Spleen (tissue), 7 donors: Measurements from ENCODE around the gene ST8SIA6.

Source experiments
- POLR2AphosphoS5 ChIP-seq, 3 donors: sonication (generic); formaldehyde crosslinking; IDR thresholded peaks; one replicate each; pipeline ENCODE4 v1.5.1; 2017; ENCODE audit warnings: antibody characterized with exemption in 3 of 3
- TF ChIP-seq, protein P1 (sequence below), 11 experiments: fragments of 200-600 bp in 7 of 11; fragments of 450-650 bp in 4 of 11; sonication (generic) in 4 of 11; IDR thresholded peaks in 8 of 11; conservative IDR thresholded peaks in 3 of 11; 1 replicate in 7 of 11; 2 replicates in 4 of 11; pipeline versions ENCODE4 v1.4.0 to v1.8.0; 2016 to 2021; ENCODE audit warnings: antibody characterized with exemption in 11 of 11, inconsistent platforms in 4 of 11, mild to moderate bottlenecking in 1 of 11
- donor health status: DM: no; HTN: no; CAD: no; lungs with moderate emphysema.
- donor health status: DM: no; HTN: no; CAD: no.
- donor health status: DM: no; HTN: no; CAD: no.

DNA sequence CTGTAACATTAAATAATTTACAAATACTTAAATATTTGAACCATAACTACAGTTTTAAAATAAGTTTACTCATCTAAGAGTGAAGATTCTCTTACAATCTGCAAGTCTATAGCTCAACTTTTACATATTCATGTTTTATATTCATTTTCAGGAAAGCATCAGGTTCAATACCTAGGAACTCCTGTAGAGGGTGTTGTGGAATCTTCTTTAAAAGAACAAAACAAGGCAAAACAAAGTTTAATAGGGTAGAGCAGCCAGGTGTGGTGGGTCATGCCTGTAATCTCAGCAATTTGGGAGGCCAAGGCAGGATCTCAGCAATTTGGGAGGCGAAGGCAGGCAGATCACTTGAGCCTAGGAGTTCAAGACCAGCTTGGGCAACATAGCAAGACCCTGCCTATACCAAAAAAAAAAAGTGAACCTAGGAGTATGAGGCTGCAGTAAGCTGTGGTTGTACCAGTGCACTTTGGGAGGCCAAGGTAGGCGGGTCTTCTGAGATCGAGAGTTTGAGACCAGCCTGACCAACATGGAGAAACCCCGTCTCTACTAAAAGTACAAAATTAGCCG lies 45.1 kb downstream of the ST8SIA6 start:
- no peak for TF ChIP-seq POLR2AphosphoS5 (IDR thresholded peaks at IDR 0.05)
- TF ChIP-seq, protein P1, sequence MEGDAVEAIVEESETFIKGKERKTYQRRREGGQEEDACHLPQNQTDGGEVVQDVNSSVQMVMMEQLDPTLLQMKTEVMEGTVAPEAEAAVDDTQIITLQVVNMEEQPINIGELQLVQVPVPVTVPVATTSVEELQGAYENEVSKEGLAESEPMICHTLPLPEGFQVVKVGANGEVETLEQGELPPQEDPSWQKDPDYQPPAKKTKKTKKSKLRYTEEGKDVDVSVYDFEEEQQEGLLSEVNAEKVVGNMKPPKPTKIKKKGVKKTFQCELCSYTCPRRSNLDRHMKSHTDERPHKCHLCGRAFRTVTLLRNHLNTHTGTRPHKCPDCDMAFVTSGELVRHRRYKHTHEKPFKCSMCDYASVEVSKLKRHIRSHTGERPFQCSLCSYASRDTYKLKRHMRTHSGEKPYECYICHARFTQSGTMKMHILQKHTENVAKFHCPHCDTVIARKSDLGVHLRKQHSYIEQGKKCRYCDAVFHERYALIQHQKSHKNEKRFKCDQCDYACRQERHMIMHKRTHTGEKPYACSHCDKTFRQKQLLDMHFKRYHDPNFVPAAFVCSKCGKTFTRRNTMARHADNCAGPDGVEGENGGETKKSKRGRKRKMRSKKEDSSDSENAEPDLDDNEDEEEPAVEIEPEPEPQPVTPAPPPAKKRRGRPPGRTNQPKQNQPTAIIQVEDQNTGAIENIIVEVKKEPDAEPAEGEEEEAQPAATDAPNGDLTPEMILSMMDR (IDR thresholded peaks at IDR 0.05 in 8 of 11, conservative IDR thresholded peaks at IDR 0.05 in 3 of 11), result peak in 7 of 11 experiments; percentile 21 to 54 (median 36)
